Stimulated activated CD8-positive, alpha-beta memory T cell treated with anti-CD3 and anti-CD28 coated beads, Interleukin-12 subunit alpha, Interleukin-12 subunit beta, amount 100 ng/mL, for 1 hour (primary cell): Measurements from ENCODE around the gene METTL8.
"Not testable (repeated sequence)": the region's sequence is repeated elsewhere in the genome, so short reads cannot be mapped to it uniquely, and the experiment has no call there.

Experiments
- DNase-seq: peaks from one replicate; pipeline ENCODE4 v3.0.0-alpha.2; 2020; ENCODE audit warnings: low read depth

METTL8 gene

GRCh38 chr2:171430516-171431410, 3.0 kb downstream of the METTL8 start:
- no peak for DNase-seq

GRCh38 chr2:171422710-171423495, 10.9 kb downstream of the METTL8 start:
- DNase-seq: not testable (repeated sequence)

GRCh38 chr2:171420728-171421563, 12.8 kb downstream of the METTL8 start:
- no peak for DNase-seq

- no peak for DNase-seq
These were observed 14.5 kb downstream of the METTL8 start for GRCh38 chr2:171419333-171419732.

- DNase-seq: peak; percentile 67
These were observed 17.5 kb downstream of the METTL8 start for GRCh38 chr2:171416009-171416926.

- DNase-seq: not testable (repeated sequence)
These were observed 19.1 kb downstream of the METTL8 start for GRCh38 chr2:171414645-171415044.

- no peak for DNase-seq
These were observed 21.1 kb downstream of the METTL8 start for GRCh38 chr2:171412571-171413175.

- no peak for DNase-seq
These were observed 21.9 kb downstream of the METTL8 start for GRCh38 chr2:171411791-171412483.

GRCh38 chr2:171411214-171411613, 22.6 kb downstream of the METTL8 start:
- no peak for DNase-seq

GRCh38 chr2:171410624-171411023, 23.2 kb downstream of the METTL8 start:
- DNase-seq: no peak

- no peak for DNase-seq
These were observed 23.7 kb downstream of the METTL8 start for GRCh38 chr2:171410101-171410500.

- DNase-seq: no peak
These were observed 24.3 kb downstream of the METTL8 start for GRCh38 chr2:171409436-171409971.

GRCh38 chr2:171407676-171408044, 26.1 kb downstream of the METTL8 start:
- no peak for DNase-seq

- no peak for DNase-seq
These were observed 26.6 kb downstream of the METTL8 start for GRCh38 chr2:171407030-171407675.

- no peak for DNase-seq
These were observed 27.7 kb downstream of the METTL8 start for GRCh38 chr2:171406044-171406443.

- DNase-seq: no peak
These were observed 28.2 kb downstream of the METTL8 start for GRCh38 chr2:171405546-171405945.

- DNase-seq: no peak
These were observed 29.1 kb downstream of the METTL8 start for GRCh38 chr2:171404719-171405118.

GRCh38 chr2:171404261-171404660, 29.5 kb downstream of the METTL8 start:
- no peak for DNase-seq

- DNase-seq: no peak
These were observed 30.7 kb downstream of the METTL8 start for GRCh38 chr2:171402906-171403580.
